ENCODE measurements around the gene LYST.
"Not testable (repeated sequence)": the region's sequence is repeated elsewhere in the genome, so short reads cannot be mapped to it uniquely, and the experiment has no call there.

DNA sequence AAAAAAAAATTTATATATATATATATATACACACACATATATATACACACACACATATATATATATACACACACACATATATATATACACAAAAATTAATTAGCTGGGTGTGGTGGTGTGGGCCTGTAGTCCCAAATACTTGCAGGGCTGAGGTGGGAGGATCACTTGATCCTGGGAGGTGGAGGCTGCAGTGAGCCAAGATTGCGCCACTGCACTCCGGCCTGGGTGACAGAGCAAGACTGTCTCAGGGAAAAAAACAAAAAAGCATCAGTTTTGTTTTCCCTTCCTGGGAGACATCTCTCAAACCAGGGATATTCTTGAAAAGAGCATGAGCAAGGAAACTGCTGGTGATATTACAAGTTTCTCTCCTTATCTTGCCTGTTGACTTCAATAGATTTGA lies 247.6 kb downstream of the LYST start:
- TF ChIP-seq POLR2A, POLR2AphosphoS5 (IDR thresholded peaks at IDR 0.05; ENCODE audit: low read depth, low read length): not testable (repeated sequence)
